Left renal pelvis (tissue), 4 donors: ENCODE data around the gene MAD1L1. TPM values are rescaled to one million over a fixed set of nuclear protein-coding genes. Genes with fewer than 3 reads are reported as not detected.

Experiments used
- DNase-seq, 4 donors: peaks; one replicate each; pipeline ENCODE4 v3.0.0-alpha.2; 2013; ENCODE audit warnings: low read depth in 4 of 4, low spot score in 3 of 4
- polyA plus RNA-seq, 4 donors: library from polyadenylated mRNA; unstranded; fragments of 120-200 nt; gene quantifications; one replicate each; pipeline ENCODE4 v1.2.1, GENCODE V29; 2013; ENCODE audit not compliant: insufficient read length in 4 of 4

Gene MAD1L1
- polyA plus RNA-seq, 4 donors = 18.9 to 24.5 (median 21.3) TPM

- no peak for DNase-seq
Measured at GRCh38 chr7:1853986-1854865, 378.5 kb downstream of the MAD1L1 start.

DNA sequence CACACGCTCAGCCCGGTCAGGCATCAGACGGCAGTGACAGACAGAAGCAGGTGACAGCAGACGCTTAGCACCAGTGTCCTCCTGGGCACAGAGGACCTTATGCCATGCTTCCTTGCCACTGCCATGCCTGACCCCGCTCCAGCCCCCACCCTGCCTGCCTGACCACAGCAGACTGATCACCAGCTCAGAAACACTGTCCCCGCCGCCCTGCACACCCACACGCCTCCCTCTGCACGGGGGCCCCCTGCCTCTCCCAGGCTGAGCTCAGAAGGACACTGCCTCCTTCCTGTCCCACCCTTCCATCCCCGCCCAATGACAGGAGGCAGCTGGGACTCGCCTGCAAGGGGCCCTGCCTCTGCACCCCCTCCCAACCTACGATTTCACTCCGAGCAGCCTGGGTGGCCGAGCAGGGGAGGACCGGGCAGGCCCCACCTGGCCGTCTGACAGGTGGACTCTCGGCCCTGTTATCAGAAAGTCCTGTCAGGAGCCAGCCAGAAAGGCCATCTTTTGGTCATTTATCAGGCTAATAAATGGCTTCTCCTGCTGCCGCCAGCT is 379.2 kb downstream of the MAD1L1 start:
- no peak for DNase-seq

DNA sequence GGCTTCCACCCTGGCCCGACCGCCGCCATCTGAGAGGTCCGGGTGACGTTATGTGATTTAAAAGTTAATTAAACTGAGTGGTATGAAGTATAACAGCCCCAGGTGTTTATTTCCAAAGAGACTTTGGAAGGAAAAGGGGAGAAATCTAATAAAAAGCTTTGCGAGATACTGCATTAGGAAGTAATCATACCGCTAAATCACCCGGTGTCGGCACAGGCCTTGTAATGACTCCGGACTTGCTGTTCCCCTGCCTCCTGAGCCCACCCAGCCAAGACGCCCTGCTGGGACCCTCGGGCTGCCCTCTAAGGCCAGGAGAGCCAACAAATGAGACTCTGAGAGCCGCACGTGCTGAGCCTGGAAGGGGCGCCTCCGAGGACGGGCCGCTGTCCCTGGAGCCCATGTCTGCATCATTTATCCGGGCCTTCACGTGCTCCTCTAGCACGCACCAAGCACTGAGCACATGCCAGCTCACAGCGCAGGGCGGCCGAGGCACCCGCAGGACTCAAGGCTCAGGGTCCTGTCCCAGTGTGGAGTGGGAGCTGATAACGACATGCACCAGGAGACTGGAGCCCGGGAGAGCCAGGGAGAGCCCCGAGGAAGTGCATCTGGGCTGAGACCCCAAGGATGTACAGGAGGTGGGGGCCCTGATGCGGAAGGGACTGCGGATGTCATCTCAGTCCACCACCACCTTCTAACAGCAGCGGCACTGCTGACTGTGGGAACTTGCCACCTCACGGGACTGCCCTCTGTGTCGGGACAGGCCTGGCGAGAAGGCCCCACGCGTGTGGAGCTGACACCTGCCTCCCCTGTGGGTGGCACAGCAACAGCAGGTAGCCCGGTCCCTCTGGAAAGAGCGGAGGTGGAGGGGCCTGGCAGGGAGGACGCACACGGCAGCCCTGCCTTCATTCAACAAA is 380.0 kb downstream of the MAD1L1 start:
- no peak for DNase-seq

DNA sequence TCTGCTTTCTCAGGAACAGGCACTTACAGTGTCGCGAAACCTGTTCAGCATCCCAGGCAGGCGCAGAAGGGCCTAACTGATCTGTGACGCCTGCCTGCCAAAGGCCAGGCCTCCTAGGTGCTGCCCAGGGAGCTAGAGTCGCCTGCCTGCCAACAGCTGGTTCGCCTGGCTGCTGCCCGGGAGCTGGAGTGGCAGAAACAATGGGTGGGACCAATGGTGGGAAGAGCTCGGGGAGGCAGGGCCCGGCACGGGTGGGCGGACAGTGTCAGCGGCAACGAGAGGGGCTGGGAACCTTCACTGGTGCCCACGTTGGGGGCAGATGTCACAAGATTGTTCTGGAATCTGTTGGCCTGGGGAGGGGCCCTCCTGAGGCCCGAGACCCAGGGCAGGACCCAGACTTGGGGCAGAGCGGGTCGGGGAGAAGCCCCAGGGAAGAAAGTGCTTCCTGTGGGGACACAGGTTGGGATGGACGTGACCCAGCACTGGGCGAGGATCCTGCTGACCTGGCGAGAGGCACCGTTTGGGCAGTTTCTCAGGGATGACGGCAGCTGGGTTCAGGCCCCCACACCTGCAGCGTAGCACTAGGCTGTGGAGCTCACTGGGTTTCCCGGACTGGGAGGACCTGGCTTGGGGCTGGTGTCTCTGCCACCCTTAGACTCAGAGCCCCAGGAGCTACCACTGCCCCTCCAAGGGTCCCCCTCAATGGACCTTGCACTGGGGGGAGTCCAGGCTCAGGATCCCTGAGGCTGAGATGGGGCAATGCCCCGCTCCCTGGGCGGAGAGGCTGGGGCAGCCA is 380.8 kb downstream of the MAD1L1 start:
- DNase-seq = no peak

GRCh38 chr7:1850976-1851571 is 381.7 kb downstream of the MAD1L1 start:
- no peak for DNase-seq

DNA sequence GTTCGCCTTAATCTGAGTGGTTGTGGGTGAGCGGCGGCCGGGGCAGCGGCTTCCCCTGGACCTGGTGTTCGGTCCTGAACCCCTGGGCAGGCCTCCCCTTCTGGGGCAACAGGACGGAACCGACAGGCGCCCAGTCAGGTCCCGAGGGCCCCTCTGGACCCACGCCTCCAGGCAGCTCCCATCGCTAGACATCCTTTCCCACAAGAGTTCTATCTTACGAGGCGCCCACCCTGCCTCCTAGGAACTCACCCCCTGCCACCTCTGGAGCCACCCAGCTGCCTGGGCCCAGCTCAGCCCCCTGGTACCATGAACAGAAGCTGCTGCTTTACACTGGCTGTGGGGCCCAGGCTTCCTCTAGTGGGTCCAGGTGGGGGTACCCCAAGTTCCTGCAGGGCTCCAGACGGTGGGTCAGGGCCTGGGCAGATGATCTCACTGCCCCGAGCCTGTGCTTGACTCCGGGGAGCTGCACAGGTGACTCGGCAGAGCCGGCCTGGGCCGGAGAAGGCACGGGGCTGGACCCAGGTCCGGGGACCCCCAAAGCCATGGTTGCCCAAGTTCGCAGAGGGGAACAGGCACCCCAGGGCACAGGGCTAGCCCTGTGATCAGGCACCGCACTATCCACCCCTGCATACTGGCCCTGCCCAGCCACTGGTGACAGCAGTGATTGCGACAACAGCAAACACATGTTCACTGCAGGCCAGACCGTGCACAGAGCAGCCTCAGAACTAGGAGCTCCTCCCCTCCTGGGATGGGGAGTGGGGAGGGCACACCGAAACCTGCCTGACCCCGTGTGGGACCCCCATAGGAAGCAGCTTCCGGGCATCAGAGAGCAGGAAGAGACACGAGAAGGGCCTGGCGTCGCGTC is 382.4 kb downstream of the MAD1L1 start:
- DNase-seq = no peak

DNA sequence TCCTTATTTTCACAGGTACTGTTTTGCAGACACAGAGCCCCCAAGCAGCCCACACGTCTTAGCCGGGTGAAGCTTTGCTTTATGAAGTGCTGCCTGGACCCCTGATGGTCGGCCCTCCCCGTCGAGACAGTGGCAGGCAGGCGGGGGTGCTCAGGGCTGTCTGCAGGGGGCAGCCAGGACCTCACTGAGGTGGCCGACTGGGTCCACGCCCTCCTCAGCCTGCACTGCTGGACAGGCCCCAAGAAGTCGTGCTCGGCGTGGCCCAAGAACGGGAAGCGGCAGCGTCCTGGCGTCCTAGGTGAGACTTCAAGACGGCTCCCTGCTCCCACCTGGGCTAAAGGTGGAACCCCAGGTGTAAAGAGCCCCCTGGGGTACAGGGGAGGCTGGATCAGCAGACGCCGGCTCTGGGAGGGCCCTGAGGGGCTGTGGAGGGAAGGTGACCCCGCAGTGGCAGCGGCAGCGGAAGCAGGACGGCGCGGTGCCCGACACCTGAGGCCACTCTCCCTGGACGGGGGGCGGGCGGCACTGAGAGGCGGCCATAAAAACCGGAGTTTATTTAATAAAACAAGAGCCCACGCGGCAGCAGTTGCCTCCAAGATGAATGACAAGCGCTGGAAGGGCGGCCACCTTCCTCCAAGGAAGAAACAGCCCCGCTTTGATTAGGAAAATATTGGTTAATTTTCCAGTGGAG is 383.2 kb downstream of the MAD1L1 start:
- DNase-seq = no peak

GRCh38 chr7:1848911-1849311 is 383.8 kb downstream of the MAD1L1 start:
- no peak for DNase-seq

DNA sequence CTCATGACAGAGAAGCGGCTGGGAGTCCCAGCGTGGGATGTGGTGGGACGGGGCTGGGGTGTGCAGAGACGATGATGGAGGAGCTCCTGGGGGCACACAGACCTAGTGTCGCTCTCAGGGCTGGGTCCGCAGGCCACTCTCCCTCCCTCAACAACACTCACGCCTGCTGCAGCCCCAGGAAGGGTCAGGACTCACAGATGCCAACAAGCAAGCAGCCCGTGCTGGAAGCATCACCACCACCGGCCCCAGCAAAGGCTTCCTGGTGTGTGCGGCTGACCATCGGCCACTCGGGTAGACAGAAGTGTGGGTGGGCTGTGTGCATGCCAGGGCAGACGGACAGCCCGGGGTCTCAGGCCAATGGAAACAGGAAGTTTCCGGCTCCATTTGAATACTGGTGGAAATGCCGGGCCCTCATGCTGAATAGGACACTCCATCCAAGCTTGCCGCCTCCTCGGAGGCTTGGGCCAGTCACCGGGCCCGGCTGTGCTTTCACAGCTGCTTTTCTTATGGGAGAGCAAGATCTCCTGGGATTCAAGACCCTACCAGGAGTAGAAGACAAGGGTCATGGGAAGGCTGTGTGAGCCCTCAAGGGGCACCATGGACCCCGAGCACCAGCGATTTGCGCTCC is 384.6 kb downstream of the MAD1L1 start:
- no peak for DNase-seq

GRCh38 chr7:1847260-1848001 is 385.3 kb downstream of the MAD1L1 start:
- DNase-seq = no peak

DNA sequence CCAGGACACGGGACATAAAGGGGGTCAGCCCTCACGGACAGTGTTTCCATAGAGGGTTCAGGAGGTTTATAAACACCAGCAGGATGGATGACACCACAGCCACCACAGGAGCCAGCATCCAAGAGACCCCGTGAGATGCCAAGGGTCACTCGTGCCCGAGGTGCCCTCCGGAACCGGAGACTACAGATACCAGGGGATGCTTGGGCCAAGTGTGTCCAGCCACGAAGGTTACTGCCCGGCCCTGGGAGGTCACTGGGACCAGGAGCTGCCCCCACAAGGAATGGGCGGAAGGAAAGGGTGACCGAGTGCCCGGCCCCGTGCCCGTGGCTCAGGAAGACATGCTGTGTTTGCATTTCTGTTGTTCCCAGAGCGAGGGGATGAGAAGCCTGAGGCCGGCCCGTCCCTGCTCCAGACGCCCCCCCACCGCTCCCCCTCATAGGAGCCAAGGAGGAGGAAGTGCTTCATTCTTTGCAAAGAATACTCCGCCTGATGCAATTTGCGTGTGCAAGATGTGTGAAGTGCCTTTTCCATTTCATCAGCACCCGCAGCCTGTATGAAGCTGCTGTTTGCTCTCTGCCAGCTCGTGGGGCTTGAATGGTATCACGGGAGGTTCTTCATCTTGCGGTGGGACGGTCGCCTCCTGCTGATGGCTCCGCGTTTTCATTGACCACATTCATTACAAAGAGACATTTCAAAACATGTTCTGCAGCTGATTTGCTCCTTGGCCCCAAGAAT is 386.2 kb downstream of the MAD1L1 start:
- DNase-seq = no peak

DNA sequence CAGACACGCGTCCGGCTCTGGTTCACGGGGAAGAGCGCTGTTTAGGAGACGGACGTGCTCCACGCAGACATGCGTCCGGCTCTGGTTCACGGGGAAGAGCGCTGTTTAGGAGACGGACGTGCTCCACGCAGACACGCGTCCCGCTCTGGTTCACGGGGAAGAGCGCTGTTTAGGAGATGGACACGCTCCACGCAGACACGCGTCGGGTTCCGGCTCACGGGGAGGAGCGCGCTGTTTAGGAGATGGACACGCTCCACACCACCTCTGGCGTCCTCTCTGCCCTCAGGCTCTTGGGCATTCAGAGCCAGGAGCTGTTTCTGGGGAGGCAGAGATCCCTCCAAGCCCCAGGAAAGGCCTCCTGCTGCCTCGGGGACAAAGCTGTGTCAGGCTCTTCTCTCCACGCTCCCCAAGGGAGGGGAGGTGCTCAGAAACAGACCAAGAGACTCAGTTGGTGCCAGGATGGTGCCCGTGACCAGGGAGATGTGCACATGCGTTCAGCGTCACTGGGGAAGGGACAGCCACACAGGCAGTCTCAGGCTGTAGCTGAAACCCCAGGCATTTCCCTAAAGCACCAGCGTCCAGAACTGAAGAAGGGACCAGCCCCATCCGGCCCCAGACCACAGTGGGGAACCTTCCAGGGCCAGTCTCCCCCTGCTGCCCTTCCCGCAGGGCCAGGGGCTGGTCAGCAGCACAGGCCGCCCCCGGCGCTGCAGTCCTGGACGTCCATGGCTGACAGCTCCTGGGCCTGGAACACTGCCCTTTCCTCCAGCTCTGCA is 387.0 kb downstream of the MAD1L1 start:
- no peak for DNase-seq

GRCh38 chr7:1844951-1845390 is 387.8 kb downstream of the MAD1L1 start:
- no peak for DNase-seq

DNA sequence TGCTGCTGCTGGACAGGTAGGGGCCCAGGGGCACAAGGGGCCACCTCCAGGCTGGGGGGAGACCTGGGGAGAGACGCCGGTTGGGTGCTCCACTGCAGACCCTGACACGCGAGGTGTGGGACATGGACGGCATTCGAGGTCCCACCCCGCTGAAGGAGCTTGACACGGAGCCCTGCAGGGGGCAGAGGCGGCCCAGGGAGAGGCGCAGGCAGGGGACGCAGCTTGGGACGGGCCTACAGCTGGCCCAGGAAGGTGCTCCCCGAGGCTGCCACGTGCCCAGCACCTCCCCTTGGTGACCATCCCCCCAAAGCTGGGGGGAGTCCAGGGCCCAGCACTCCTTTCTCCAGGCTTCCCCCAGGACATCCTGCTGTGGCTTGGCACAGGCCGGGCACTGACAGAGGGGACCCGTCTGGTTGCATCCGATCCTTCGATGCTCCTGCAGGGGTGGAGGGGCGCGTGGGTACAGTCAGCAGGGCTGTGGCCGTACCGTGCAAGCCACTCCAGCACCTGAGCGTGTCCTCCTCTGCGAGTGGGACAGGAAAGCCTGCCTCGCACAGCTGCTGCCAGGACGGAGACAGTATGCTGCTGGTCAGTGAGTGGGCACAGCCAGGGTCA is 388.3 kb downstream of the MAD1L1 start:
- no peak for DNase-seq

DNA sequence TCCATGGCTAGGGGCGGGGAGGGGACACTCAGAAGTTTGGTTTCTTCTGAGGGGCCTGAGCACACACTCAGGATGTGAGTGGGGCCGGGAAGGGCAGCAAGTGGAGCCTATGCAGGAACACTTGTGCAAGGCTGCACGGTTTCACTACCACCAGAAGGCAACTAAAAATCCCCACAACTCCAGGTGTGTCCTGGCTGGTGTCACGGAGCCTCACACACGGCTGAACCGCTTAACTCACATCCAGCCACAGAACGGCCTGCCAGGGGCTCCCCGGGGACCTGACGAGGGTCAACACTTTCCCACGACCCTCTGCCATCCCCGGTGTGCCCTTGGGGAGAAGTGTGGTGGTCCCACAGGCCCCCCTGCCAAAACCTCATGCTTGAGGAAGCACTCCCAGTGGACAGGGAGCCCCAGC is 388.8 kb downstream of the MAD1L1 start:
- DNase-seq = no peak
